ES-I3 (cell line): ENCODE measurements around the gene PTHLH.
A peak's percentile ranks its signal among the peaks of the same experiment; 100 is the strongest.

Experiments
- H3K36me3 ChIP-seq: 2 replicates; pipeline ENCODE4 v1.6.1; 2013; ENCODE audit warnings: mild to moderate bottlenecking, low read length, control low read depth, moderate library complexity; ENCODE audit not compliant: insufficient read depth
- H3K4me1 ChIP-seq: 2 replicates; pipeline ENCODE4 v1.6.1; 2013; ENCODE audit warnings: mild to moderate bottlenecking, control low read depth, low read length; ENCODE audit not compliant: insufficient read depth
- H3K9ac ChIP-seq: 2 replicates; pipeline ENCODE4 v1.6.1; 2013; ENCODE audit warnings: low read depth, mild to moderate bottlenecking, low read length, moderate library complexity
- H3K9me3 ChIP-seq: 2 replicates; pipeline ENCODE4 v1.6.1; 2013; ENCODE audit warnings: mild to moderate bottlenecking, low read length, moderate library complexity; ENCODE audit not compliant: control insufficient read depth, insufficient read depth

Gene PTHLH

DNA sequence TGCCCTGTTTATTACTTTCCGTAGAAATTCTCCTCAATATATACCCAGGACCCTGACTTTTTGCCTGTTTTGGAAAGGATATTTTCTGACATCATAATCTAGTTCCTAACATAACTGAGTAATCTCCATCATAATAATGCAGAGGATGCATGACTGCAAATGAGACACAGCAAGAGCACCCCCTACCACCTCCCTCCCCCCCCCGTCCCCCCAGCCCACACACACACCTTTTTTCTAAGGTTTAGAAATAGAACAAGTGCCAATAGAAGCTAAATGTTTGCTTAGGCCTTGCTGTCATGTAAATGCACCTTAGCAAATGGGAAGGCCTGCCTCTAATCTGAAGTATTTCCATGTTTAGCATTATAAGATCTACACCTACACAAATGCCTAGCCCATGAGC lies at the start of gene PTHLH:
Gene PTHLH, minus strand, starts transcription at position 13 of the 400 bp plus-strand sequence. CDS start 3,239 bp downstream, outside the sequence.
- Histone ChIP-seq H3K9ac (peak within 1 kb of the TSS; percentile 60; the same call in 1 of the 2 replicates), H3K4me1 (peaks cover 13% of the 10 kb centered on the region), H3K9me3 (no peaks in the 10 kb centered on the region; the same call in 1 of the 2 replicates), H3K36me3 (no peaks in the 10 kb centered on the region)

DNA sequence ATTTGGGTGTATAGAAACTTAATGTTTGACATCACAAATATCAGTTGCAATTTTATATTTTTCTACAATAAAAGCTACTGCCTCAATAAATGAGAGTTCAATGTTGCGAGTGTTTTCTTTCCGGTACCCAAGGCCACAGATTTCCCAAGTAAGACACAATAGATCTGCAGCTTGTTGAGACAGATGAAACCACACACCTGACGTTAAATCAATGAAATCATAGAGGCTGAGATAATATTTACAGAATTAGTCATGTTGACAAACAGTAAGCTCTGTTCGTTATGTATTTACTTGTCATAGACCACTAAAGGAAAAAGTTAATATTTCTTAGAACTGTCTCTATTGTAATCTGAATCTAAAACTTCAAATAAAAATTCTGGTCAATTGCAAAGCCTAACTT lies 49.2 kb upstream of the PTHLH start:
- no peaks in the 10 kb centered on the region for H3K4me1 ChIP-seq

DNA sequence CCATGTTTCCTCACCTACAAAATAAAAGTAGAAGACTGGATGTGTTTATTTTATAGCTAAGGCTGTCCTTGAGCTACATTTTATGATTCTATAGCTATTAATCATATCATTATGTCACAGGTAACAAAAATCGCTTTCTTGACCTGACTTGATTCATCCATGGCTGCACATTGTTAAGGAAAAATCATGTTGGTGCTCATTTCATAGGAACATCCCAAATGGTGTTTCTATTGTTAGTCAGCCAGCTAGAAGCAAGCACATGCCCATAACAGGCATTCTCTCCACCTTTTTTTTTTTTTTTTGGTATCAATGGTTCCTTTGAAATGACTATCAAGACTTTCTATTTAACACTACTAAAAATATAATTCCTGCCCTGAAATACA lies 45.3 kb upstream of the PTHLH start:
- H3K4me1 ChIP-seq = no peaks in the 10 kb centered on the region
- H3K36me3 ChIP-seq = no peaks in the 10 kb centered on the region
- H3K9ac ChIP-seq = no peak overlapping the region
- H3K9me3 ChIP-seq = no peaks in the 10 kb centered on the region

More for the DNA sequence above, 49.2 kb upstream of the PTHLH start:
- Histone ChIP-seq H3K9ac (no peak overlapping the region), H3K36me3 (no peaks in the 10 kb centered on the region), H3K9me3 (no peaks in the 10 kb centered on the region)

DNA sequence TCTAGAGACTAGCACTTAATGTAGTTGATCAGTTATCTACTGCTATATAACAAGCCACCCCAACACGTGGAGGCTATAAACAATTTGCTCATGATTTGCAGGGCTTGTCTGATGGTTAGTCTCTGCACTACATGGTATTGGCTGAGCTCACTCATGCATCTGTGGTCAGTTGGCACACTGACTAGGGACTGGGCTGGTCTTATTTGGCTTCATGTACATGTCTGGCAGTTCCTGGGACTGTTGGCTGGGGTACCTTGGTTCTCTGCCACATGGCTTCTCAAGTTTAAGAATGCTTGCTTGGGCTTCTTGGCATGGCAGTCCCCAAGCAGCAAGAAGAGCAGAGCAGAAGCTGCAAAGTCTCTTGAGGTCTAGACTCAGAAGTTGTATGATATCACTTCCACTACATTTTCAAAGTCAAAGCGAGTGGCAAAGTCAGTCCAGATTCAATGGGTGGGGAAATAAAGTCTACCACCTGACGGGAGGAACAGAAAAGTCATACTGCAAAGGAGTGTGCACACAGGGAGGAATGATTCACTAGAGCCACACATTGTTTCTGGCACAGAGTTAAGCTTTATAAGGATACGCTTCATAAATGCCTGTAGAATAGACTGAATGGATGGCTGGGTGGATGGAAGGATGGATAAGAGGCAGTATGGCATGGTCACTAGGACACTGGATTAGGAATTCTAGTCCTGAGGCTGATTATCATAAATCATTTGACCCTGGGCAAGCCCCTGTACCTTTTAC lies 44.8 kb upstream of the PTHLH start:
- Histone ChIP-seq H3K4me1 (no peaks in the 10 kb centered on the region), H3K9me3 (no peaks in the 10 kb centered on the region), H3K36me3 (no peaks in the 10 kb centered on the region), H3K9ac (no peak overlapping the region)

- Histone ChIP-seq H3K9me3 (no peaks in the 10 kb centered on the region), H3K9ac (no peak overlapping the region), H3K36me3 (no peaks in the 10 kb centered on the region), H3K4me1 (no peaks in the 10 kb centered on the region)
These were observed 42.6 kb upstream of the PTHLH start for GRCh38 chr12:28015165-28015564.

GRCh38 chr12:28014196-28014595 lies 41.7 kb upstream of the PTHLH start:
- H3K36me3 ChIP-seq = no peaks in the 10 kb centered on the region
- H3K4me1 ChIP-seq = no peaks in the 10 kb centered on the region
- no peaks in the 10 kb centered on the region for H3K9me3 ChIP-seq
- H3K9ac ChIP-seq = no peak overlapping the region

DNA sequence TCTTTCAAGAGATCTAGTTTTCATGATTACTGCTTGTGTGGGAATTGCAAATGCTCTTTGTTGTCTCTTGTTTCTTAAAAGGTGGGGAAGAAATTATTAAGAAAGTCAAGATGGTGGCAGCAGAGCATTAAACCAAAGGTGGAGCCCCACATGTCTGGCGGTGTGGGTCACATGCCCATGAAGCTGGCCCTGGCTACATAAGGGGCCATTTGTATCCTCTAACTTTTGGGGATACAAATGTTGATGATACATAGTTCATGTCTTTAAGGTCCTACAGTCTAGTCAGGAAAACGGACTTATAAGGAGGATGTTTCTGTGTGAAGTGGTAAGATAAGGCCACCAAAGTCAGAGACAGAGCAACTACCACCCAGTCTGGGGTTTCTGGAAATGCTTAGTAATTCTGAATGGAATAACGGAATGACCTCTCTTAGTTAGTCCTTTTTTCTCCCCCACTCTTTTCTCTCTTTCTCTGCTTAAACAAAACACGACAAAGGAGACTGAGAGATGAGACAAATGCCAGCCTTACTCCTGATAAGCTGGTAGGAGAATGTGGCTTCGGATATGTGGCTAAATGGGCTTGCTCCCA lies 39.9 kb upstream of the PTHLH start:
- no peaks in the 10 kb centered on the region for H3K36me3 ChIP-seq
- no peak overlapping the region for H3K9ac ChIP-seq
- H3K9me3 ChIP-seq = no peaks in the 10 kb centered on the region
- no peaks in the 10 kb centered on the region for H3K4me1 ChIP-seq

GRCh38 chr12:28010036-28010435 lies 37.5 kb upstream of the PTHLH start:
- Histone ChIP-seq H3K36me3 (no peaks in the 10 kb centered on the region), H3K4me1 (no peaks in the 10 kb centered on the region), H3K9me3 (no peaks in the 10 kb centered on the region), H3K9ac (no peak overlapping the region)

DNA sequence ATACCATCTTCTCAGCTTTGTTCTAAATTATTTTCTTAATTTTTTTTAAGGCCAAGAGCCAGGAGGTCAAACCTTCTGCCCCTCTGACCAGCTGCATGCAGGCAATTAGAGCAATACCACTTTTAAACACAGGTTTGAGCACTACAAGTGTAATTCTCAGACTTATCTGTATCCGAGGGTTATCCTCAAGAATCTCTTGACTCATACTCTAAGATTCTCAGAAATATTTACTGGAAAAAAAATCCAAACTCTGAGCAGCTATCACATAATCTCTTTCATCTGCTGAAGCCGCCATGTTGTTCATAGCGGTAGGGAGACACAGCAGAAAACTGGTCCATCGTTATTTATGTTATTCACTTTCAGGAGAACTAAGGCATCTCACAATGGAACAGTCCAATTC lies 27.4 kb upstream of the PTHLH start:
- H3K9ac ChIP-seq = no peak overlapping the region
- no peaks in the 10 kb centered on the region; the same call in 1 of the 2 replicates for H3K4me1 ChIP-seq
- H3K36me3 ChIP-seq = no peaks in the 10 kb centered on the region
- no peaks in the 10 kb centered on the region for H3K9me3 ChIP-seq

GRCh38 chr12:27999521-27999920 lies 27.0 kb upstream of the PTHLH start:
- no peaks in the 10 kb centered on the region for H3K36me3 ChIP-seq
- H3K4me1 ChIP-seq = no peaks in the 10 kb centered on the region; the same call in 1 of the 2 replicates
- no peak overlapping the region for H3K9ac ChIP-seq
- H3K9me3 ChIP-seq = no peaks in the 10 kb centered on the region

- Histone ChIP-seq H3K36me3 (no peaks in the 10 kb centered on the region), H3K9ac (no peak overlapping the region), H3K9me3 (no peaks in the 10 kb centered on the region)
These were observed 26.1 kb upstream of the PTHLH start for GRCh38 chr12:27998658-27999057.

DNA sequence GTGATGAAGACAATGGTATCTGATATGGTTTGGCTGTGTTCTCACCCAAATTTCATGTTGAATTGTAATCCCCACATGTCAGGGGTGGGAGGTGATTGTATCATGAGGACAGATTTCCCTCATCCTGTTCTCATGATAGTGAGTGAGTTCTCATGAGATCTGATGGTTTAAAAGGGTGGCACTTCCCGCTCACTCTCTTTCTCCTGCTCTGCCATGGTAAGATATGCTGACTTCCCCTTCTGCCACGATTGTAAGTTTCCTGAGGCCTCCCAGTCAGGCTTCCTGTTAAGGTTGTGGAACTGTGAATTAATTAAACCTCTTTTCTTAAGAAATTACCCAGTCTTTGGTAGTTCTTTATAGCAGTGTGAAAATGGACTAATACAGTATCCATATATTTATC lies 25.6 kb upstream of the PTHLH start:
- Histone ChIP-seq H3K9ac (no peak overlapping the region), H3K4me1 (no peaks in the 10 kb centered on the region; the same call in 1 of the 2 replicates), H3K36me3 (no peaks in the 10 kb centered on the region), H3K9me3 (no peaks in the 10 kb centered on the region)

More at GRCh38 chr12:27998658-27999057, 26.1 kb upstream of the PTHLH start:
- H3K4me1 ChIP-seq = no peaks in the 10 kb centered on the region; the same call in 1 of the 2 replicates

DNA sequence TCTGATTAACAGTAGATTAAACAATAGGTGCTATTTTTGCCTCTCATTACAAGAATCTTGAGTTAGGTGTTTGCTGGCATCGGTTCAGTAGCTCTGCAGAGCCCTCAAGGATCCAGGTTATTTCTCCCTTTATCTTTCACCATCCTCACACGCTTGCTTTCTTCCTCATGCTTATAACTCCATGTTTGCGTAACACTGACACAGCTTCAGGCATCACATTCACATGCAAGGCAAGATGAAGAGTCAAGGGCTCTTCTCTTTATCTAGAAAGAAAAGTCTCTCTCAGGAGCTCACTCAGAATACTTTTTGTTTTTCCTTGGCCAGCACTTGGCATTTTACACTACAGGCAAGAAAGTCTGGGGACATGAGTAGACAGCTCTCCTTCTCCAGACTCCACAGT lies 24.2 kb upstream of the PTHLH start:
- Histone ChIP-seq H3K9ac (no peak overlapping the region), H3K36me3 (no peaks in the 10 kb centered on the region), H3K9me3 (no peaks in the 10 kb centered on the region), H3K4me1 (no peaks in the 10 kb centered on the region; the same call in 1 of the 2 replicates)

GRCh38 chr12:27995406-27995805 lies 22.9 kb upstream of the PTHLH start:
- Histone ChIP-seq H3K4me1 (no peaks in the 10 kb centered on the region; the same call in 1 of the 2 replicates), H3K36me3 (no peaks in the 10 kb centered on the region), H3K9ac (no peak overlapping the region), H3K9me3 (no peaks in the 10 kb centered on the region)

DNA sequence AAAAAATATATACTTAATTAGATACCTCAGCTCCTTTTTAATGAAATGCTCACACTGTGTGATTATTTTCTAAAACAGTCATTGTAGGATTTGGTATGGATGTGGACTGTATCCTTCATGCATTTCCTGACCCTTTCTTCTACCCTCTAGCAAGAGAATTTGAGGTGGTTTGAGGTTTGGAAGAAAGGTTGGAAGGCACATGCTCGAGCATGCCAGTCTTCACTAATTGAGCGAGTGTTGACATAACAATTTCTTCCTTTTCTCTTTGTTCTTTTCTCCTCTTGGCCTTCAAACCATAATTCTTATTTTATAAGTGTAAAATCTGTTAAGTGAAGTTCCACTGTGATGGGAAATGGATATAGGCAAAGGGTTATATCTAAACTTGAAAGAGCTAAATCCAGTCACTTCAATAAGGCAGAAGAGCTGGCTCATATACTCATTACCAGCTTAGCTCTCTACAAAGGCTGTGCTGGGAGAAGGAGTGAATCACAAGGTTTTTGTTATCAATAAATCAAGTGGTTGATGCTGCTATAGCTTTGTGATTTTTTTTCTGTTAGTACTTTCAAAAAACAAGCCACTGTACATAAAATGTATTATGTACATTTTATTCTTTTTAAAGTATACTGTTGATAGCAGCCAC lies 16.2 kb upstream of the PTHLH start:
- Histone ChIP-seq H3K9ac (no peak overlapping the region), H3K36me3 (no peaks in the 10 kb centered on the region), H3K4me1 (no peaks in the 10 kb centered on the region), H3K9me3 (no peaks in the 10 kb centered on the region)
